B cell (primary cell): ENCODE measurements around the gene NOP53. TPM values are rescaled to one million over a fixed set of nuclear protein-coding genes. Genes with fewer than 3 reads are reported as not detected.

Experiments
- ATAC-seq: fragments of 200-7000 bp; cut with Tn5 transposase; one replicate; pipeline ENCODE4 v1.10.0; 2021; ENCODE audit warnings: low read depth, mild to moderate bottlenecking, moderate number of reproducible peaks, moderate library complexity
- CTCF ChIA-PET: fragments of 350-600 bp; sonication (Branson Sonifier 250); formaldehyde crosslinking; loops from one replicate; lab custom pipeline; 2021; ENCODE audit warnings: antibody characterized with exemption, inconsistent platforms; lab: Charles Lee
- POLR2A ChIA-PET: fragments of 350-600 bp; sonication (Branson Sonifier 250); formaldehyde crosslinking; loops from one replicate; lab custom pipeline; 2021; ENCODE audit warnings: antibody characterized with exemption; lab: Charles Lee
- DNase-seq: peaks from one replicate; pipeline ENCODE4 v3.0.0; 2013
- H2AFZ ChIP-seq: 2 replicates; pipeline ENCODE4 v1.6.1; 2012; ENCODE audit warnings: mild to moderate bottlenecking, low read depth, low read length; ENCODE audit not compliant: insufficient read depth, poor library complexity, severe bottlenecking
- H3K27ac ChIP-seq, 2 donors: 1 replicate in 1 of 2; 2 replicates in 1 of 2; pipeline ENCODE4 v1.5.1; 2012 to 2013; ENCODE audit warnings: low read length in 2 of 2, mild to moderate bottlenecking in 2 of 2, moderate library complexity in 1 of 2
- H3K27me3 ChIP-seq, 4 experiments: fragments of 200-600 bp in 1 of 4; sonication (generic) in 1 of 4; replicated peaks in 1 of 4; 1 replicate in 2 of 4; 2 replicates in 2 of 4; pipeline versions ENCODE4 v1.6.1 to v1.7.0; 2013 to 2016; ENCODE audit warnings: low read length in 3 of 4, mild to moderate bottlenecking in 2 of 4, mixed read lengths in 1 of 4, moderate library complexity in 1 of 4; ENCODE audit not compliant: insufficient read depth in 4 of 4, control insufficient read depth in 3 of 4; ENCODE audit errors: control extremely low read depth in 1 of 4
- H3K36me3 ChIP-seq, 2 experiments: replicated peaks in 1 of 2; 1 replicate in 1 of 2; 2 replicates in 1 of 2; pipeline versions ENCODE4 v1.6.1 to v1.7.1; 2013; ENCODE audit warnings: low read length in 1 of 2; ENCODE audit not compliant: insufficient read depth in 2 of 2, control insufficient read depth in 1 of 2; ENCODE audit errors: control extremely low read depth in 1 of 2, extremely low read depth in 1 of 2
- H3K4me1 ChIP-seq, 2 donors: fragments of 200-600 bp in 1 of 2; sonication (generic) in 1 of 2; 1 replicate in 1 of 2; 2 replicates in 1 of 2; pipeline versions ENCODE4 v1.5.1 to v1.6.1; 2013 to 2017; ENCODE audit warnings: low read length in 2 of 2; ENCODE audit not compliant: control insufficient read depth in 2 of 2, insufficient read depth in 2 of 2
- H3K4me2 ChIP-seq: replicated peaks from 2 replicates; pipeline ENCODE3; 2012; ENCODE audit warnings: mild to moderate bottlenecking, low read depth, low read length; ENCODE audit not compliant: poor library complexity, severe bottlenecking
- H3K4me3 ChIP-seq, 5 experiments: fragments of 200-600 bp in 1 of 5; sonication (generic) in 1 of 5; 1 replicate in 3 of 5; 2 replicates in 2 of 5; pipeline versions ENCODE4 v1.5.1 to v1.7.0; 2011 to 2016; ENCODE audit warnings: low read length in 4 of 5, mild to moderate bottlenecking in 4 of 5, low read depth in 2 of 5, control low read depth in 1 of 5, moderate library complexity in 1 of 5; ENCODE audit not compliant: insufficient read depth in 1 of 5; ENCODE audit errors: control extremely low read depth in 1 of 5, extremely low read depth in 1 of 5
- H3K79me2 ChIP-seq: fragments of 200-600 bp; sonication (generic); one replicate; pipeline ENCODE4 v1.6.0; 2016; ENCODE audit warnings: low read length; ENCODE audit not compliant: control insufficient read depth, insufficient read depth
- H3K9ac ChIP-seq: fragments of 200-600 bp; sonication (generic); 2 replicates; pipeline ENCODE4 v1.6.1; 2017; ENCODE audit warnings: mild to moderate bottlenecking, low read length, moderate library complexity
- H3K9me3 ChIP-seq, 3 donors: one replicate each; pipeline versions ENCODE4 v1.6.1 to v1.7.1; 2013; ENCODE audit warnings: low read length in 2 of 3; ENCODE audit not compliant: control insufficient read depth in 2 of 3, insufficient read depth in 1 of 3; ENCODE audit errors: control extremely low read depth in 1 of 3
- H4K20me1 ChIP-seq: 2 replicates; pipeline ENCODE4 v1.6.0; 2012; ENCODE audit warnings: mild to moderate bottlenecking, low read length; ENCODE audit not compliant: insufficient read depth, control insufficient read depth, poor library complexity, severe bottlenecking
- H3K27ac Mint-ChIP-seq: one replicate; pipeline ENCODE4 v1.8.0; 2021; ENCODE audit warnings: mixed read lengths
- H3K27me3 Mint-ChIP-seq: one replicate; pipeline ENCODE4 v1.8.0; 2021; ENCODE audit warnings: mixed read lengths
- H3K4me1 Mint-ChIP-seq: one replicate; pipeline ENCODE4 v1.8.0; 2021; ENCODE audit warnings: mixed read lengths
- H3K4me3 Mint-ChIP-seq: one replicate; pipeline ENCODE4 v1.8.0; 2021; ENCODE audit warnings: mixed read lengths
- H3K9me3 Mint-ChIP-seq: one replicate; pipeline ENCODE4 v1.8.0; 2022; ENCODE audit warnings: mixed read lengths; ENCODE audit not compliant: insufficient read depth
- EZH2 ChIP-seq: IDR thresholded peaks from 2 replicates; pipeline ENCODE4 v1.6.1; 2012; ENCODE audit warnings: borderline replicate concordance, low read depth, mild to moderate bottlenecking, moderate library complexity, low read length; ENCODE audit not compliant: insufficient read depth, poor library complexity, severe bottlenecking
- WGBS: methylation state at CpG from one replicate; pipeline ENCODE4 v1.1.5; 2013; ENCODE audit warnings: missing lambda C conversion rate; ENCODE audit not compliant: insufficient coverage; 5-methylcytosine and 5-hydroxymethylcytosine counted together
- intact Hi-C: fragments of 100-400 bp; cut with micrococcal nuclease; formaldehyde crosslinking; loops from one replicate; pipeline ENCODE4 v1.10.0; 2022
- polyA plus RNA-seq: library from polyadenylated mRNA; depleted of rRNA; stranded (reverse); fragments of >200 nt; gene quantifications from 2 replicates; pipeline ENCODE4 v1.2.3, GENCODE V29; 2012
- total RNA-seq, 2 donors: library from RNA; stranded (reverse); fragments of 120-200 nt in 1 of 2; gene quantifications; 1 replicate in 1 of 2; 2 replicates in 1 of 2; pipeline versions ENCODE4 v1.2.3 to v1.2.4, GENCODE V29; 2013 to 2022
- TF ChIP-seq, protein P1 (sequence below): fragments of 200-600 bp; IDR thresholded peaks from one replicate; pipeline ENCODE4 v1.8.0; 2022; ENCODE audit warnings: antibody characterized with exemption, mild to moderate bottlenecking

The NOP53 gene
- total and polyA plus RNA-seq, 2 donors (not counting 1 experiment from before 2014, with no cell fraction given) = 526 to 978 TPM

DNA sequence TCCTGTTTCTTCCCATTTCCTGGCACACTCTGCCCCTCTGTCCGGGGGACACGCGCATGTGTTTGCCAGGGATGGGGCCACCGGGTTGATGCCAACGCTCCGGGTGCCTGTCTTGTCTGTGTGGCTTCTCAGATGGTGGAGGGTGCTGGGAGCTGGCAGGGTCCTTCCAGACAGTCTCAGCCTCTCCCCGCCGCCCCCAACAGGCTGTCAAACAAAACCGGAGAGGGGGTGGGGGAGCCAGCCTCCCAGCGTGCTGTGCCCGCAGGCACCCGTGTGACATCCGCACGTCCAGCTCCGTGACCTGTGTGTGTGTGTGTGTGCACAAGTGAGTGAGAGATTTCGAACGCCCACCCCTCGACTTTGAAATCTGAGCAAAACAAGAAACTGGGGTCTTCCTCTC is 42.7 kb upstream of the NOP53 start:
- Histone ChIP-seq H3K79me2 (no peaks in the 10 kb centered on the region), H3K9me3 (peaks cover 0 to 6% (median 0%) of the 10 kb centered on the region in 3 donors), H2AFZ (no peak overlapping the region), H3K4me1 (no peaks in the 10 kb centered on the region), H3K27me3 (peaks cover 0 to 7% (median 0%) of the 10 kb centered on the region in 4 experiments), H3K4me2 (no peak overlapping the region), H3K9ac (no peak overlapping the region), H3K4me3 (no peak overlapping the region), H4K20me1 (peaks cover 21% of the 10 kb centered on the region), H3K36me3 (peaks cover 0 to 29% of the 10 kb centered on the region in 2 experiments), H3K27ac (no peak overlapping the region)
- no peaks in the 10 kb centered on the region for H3K4me1 Mint-ChIP-seq
- 76% methylated on average over 15 of the region's 18 CpGs for WGBS
- DNase-seq = no peak
- no peak overlapping the region for H3K27ac Mint-ChIP-seq
- no peak for ATAC-seq
- TF ChIP-seq, protein P1, sequence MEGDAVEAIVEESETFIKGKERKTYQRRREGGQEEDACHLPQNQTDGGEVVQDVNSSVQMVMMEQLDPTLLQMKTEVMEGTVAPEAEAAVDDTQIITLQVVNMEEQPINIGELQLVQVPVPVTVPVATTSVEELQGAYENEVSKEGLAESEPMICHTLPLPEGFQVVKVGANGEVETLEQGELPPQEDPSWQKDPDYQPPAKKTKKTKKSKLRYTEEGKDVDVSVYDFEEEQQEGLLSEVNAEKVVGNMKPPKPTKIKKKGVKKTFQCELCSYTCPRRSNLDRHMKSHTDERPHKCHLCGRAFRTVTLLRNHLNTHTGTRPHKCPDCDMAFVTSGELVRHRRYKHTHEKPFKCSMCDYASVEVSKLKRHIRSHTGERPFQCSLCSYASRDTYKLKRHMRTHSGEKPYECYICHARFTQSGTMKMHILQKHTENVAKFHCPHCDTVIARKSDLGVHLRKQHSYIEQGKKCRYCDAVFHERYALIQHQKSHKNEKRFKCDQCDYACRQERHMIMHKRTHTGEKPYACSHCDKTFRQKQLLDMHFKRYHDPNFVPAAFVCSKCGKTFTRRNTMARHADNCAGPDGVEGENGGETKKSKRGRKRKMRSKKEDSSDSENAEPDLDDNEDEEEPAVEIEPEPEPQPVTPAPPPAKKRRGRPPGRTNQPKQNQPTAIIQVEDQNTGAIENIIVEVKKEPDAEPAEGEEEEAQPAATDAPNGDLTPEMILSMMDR = no peak
- no peak overlapping the region for H3K4me3 Mint-ChIP-seq
- intact Hi-C loops = no loop called here
- POLR2A ChIA-PET = no interaction called here
- peaks cover 7% of the 10 kb centered on the region for H3K27me3 Mint-ChIP-seq
- CTCF ChIA-PET = interaction anchor here (1.2 kb wide), 1 partner anchor 266 kb away, joined by 3 read pairs; no protein-coding TSS in a partner anchor
- H3K9me3 Mint-ChIP-seq = no peaks in the 10 kb centered on the region

- H3K27ac ChIP-seq = no peak overlapping the region
- no peak overlapping the region for H3K4me3 ChIP-seq
- no peak overlapping the region for H3K9ac ChIP-seq
- no peak overlapping the region for H2AFZ ChIP-seq
- Mint-ChIP-seq H3K4me3 (no peak overlapping the region), H3K9me3 (no peaks in the 10 kb centered on the region), H3K27ac (no peak overlapping the region), H3K4me1 (no peaks in the 10 kb centered on the region), H3K27me3 (peaks cover 7% of the 10 kb centered on the region)
- H3K79me2 ChIP-seq = no peaks in the 10 kb centered on the region
- DNase-seq (no peak), ATAC-seq (no peak)
- H3K4me2 ChIP-seq = no peak overlapping the region
- peaks cover 0 to 10% (median 2%) of the 10 kb centered on the region in 4 experiments for H3K27me3 ChIP-seq
- no peak for TF ChIP-seq EZH2
- TF ChIP-seq, protein P1 = no peak
- intact Hi-C loops = no loop called here
- no peaks in the 10 kb centered on the region for H3K4me1 ChIP-seq
- POLR2A ChIA-PET = no interaction called here
- peaks cover 0 to 6% (median 0%) of the 10 kb centered on the region in 3 donors for H3K9me3 ChIP-seq
- peaks cover 0 to 24% of the 10 kb centered on the region in 2 experiments for H3K36me3 ChIP-seq
- WGBS = 100% methylated on average over 3 of the region's 5 CpGs
- CTCF ChIA-PET = interaction anchor here (1.2 kb wide), 1 partner anchor 266 kb away, joined by 3 read pairs; no protein-coding TSS in a partner anchor
- H4K20me1 ChIP-seq = peaks cover 14% of the 10 kb centered on the region
These were observed 42.0 kb upstream of the NOP53 start for GRCh38 chr19:47703301-47703700.
